HEK293 (cell line): ENCODE data around the gene CCDC187.

Source experiments
- CTCF ChIA-PET: fragments of 350-600 bp; formaldehyde crosslinking; extraction: SDS; loops from one replicate; lab custom pipeline; 2021; ENCODE audit warnings: antibody characterized with exemption; lab: Yijun Ruan, JAX
- POLR2A ChIA-PET: fragments of 300-600 bp; formaldehyde crosslinking; extraction: SDS; loops from one replicate; lab custom pipeline; 2020; ENCODE audit warnings: antibody characterized with exemption, inconsistent platforms; lab: Yijun Ruan, JAX
- H3K27ac ChIP-seq: fragments of 200-500 bp; sonication (Bioruptor generic); 2 replicates; pipeline ENCODE4 v1.5.1; 2014; ENCODE audit warnings: low read depth, low read length, control low read depth, inconsistent platforms; ENCODE audit errors: extremely low read depth
- H3K36me3 ChIP-seq, 2 experiments: fragments of 200-500 bp in 1 of 2; sonication (Bioruptor generic) in 1 of 2; 1 replicate in 1 of 2; 2 replicates in 1 of 2; pipeline ENCODE4 v1.5.1; 2014 to 2017; ENCODE audit warnings: inconsistent platforms in 2 of 2, low read length in 2 of 2; ENCODE audit not compliant: control insufficient read depth in 2 of 2, insufficient read depth in 1 of 2
- H3K4me1 ChIP-seq: fragments of 200-500 bp; sonication (Bioruptor generic); 2 replicates; pipeline ENCODE4 v1.5.1; 2014; ENCODE audit warnings: mild to moderate bottlenecking, low read length, inconsistent platforms; ENCODE audit not compliant: control insufficient read depth, insufficient read depth
- H3K4me3 ChIP-seq: 2 replicates; pipeline ENCODE4 v1.5.1; 2011; ENCODE audit warnings: low read depth, mild to moderate bottlenecking, control low read depth, low read length, moderate library complexity
- H3K9me3 ChIP-seq: fragments of 200-500 bp; sonication (Bioruptor generic); 2 replicates; pipeline ENCODE4 v1.5.1; 2014; ENCODE audit warnings: low read depth, low read length, inconsistent platforms; ENCODE audit not compliant: control insufficient read depth, insufficient read depth
- EGR2 ChIP-seq: fragments of 450-650 bp; formaldehyde crosslinking; IDR thresholded peaks from 2 replicates; pipeline ENCODE4 v1.5.1; 2016; ENCODE audit warnings: low read depth, missing biosample characterization, missing genetic modification characterization
- SCRT1 ChIP-seq: fragments of 450-650 bp; formaldehyde crosslinking; IDR thresholded peaks from 2 replicates; pipeline ENCODE4 v1.5.1; 2016; ENCODE audit warnings: missing biosample characterization, missing genetic modification characterization, borderline replicate concordance
- SCRT2 ChIP-seq: fragments of 450-650 bp; formaldehyde crosslinking; IDR thresholded peaks from 2 replicates; pipeline ENCODE4 v1.5.1; 2016; ENCODE audit warnings: missing biosample characterization, missing genetic modification characterization
- SP3 ChIP-seq: fragments of 450-650 bp; formaldehyde crosslinking; IDR thresholded peaks from 2 replicates; pipeline ENCODE4 v1.5.1; 2016; ENCODE audit warnings: missing biosample characterization, missing genetic modification characterization
- SP7 ChIP-seq: fragments of 450-650 bp; formaldehyde crosslinking; IDR thresholded peaks from 2 replicates; pipeline ENCODE4 v1.5.1; 2016; ENCODE audit warnings: missing biosample characterization, missing genetic modification characterization
- YY2 ChIP-seq: fragments of 450-650 bp; formaldehyde crosslinking; IDR thresholded peaks from 2 replicates; pipeline ENCODE4 v1.5.1; 2016; ENCODE audit warnings: missing biosample characterization, missing genetic modification characterization
- ZBTB17 ChIP-seq: fragments of 450-650 bp; formaldehyde crosslinking; IDR thresholded peaks from 2 replicates; pipeline ENCODE4 v1.5.1; 2016; ENCODE audit warnings: missing biosample characterization, missing genetic modification characterization
- ZFHX2 ChIP-seq: fragments of 450-650 bp; formaldehyde crosslinking; conservative IDR thresholded peaks from 2 replicates; pipeline ENCODE4 v1.5.1; 2016; ENCODE audit warnings: missing biosample characterization, missing genetic modification characterization
- ZFP41 ChIP-seq: fragments of 450-650 bp; formaldehyde crosslinking; IDR thresholded peaks from 2 replicates; pipeline ENCODE4 v1.5.1; 2016; ENCODE audit warnings: missing biosample characterization, missing genetic modification characterization, borderline replicate concordance
- ZIC2 ChIP-seq: fragments of 450-650 bp; formaldehyde crosslinking; IDR thresholded peaks from 2 replicates; pipeline ENCODE4 v1.5.1; 2016; ENCODE audit warnings: missing biosample characterization, missing genetic modification characterization
- ZNF114 ChIP-seq: fragments of 450-650 bp; formaldehyde crosslinking; IDR thresholded peaks from 2 replicates; pipeline ENCODE4 v1.5.0; 2017; ENCODE audit warnings: missing biosample characterization, missing genetic modification characterization
- ZNF121 ChIP-seq: fragments of 450-650 bp; formaldehyde crosslinking; IDR thresholded peaks from 2 replicates; pipeline ENCODE4 v1.5.1; 2016; ENCODE audit warnings: missing biosample characterization, missing genetic modification characterization
- ZNF16 ChIP-seq: fragments of 450-650 bp; formaldehyde crosslinking; IDR thresholded peaks from 2 replicates; pipeline ENCODE4 v1.5.1; 2016; ENCODE audit warnings: low read depth, missing biosample characterization, missing genetic modification characterization
- ZNF2 ChIP-seq: fragments of 450-650 bp; formaldehyde crosslinking; IDR thresholded peaks from 2 replicates; pipeline ENCODE4 v1.5.1; 2016; ENCODE audit warnings: missing biosample characterization, missing genetic modification characterization
- ZNF211 ChIP-seq: fragments of 450-650 bp; formaldehyde crosslinking; IDR thresholded peaks from 2 replicates; pipeline ENCODE4 v1.5.1; 2016; ENCODE audit warnings: low read depth, missing biosample characterization, missing genetic modification characterization
- ZNF214 ChIP-seq: fragments of 450-650 bp; formaldehyde crosslinking; IDR thresholded peaks from 2 replicates; pipeline ENCODE4 v1.5.1; 2017; ENCODE audit warnings: missing biosample characterization, mild to moderate bottlenecking, missing genetic modification characterization, borderline replicate concordance
- ZNF391 ChIP-seq: fragments of 450-650 bp; formaldehyde crosslinking; IDR thresholded peaks from 2 replicates; pipeline ENCODE4 v1.5.1; 2016; ENCODE audit warnings: low read depth, missing biosample characterization, missing genetic modification characterization, borderline replicate concordance
- ZNF530 ChIP-seq: fragments of 450-650 bp; formaldehyde crosslinking; IDR thresholded peaks from 2 replicates; pipeline ENCODE4 v1.5.1; 2016; ENCODE audit warnings: low read depth, missing biosample characterization, missing genetic modification characterization
- ZNF654 ChIP-seq: fragments of 450-650 bp; formaldehyde crosslinking; IDR thresholded peaks from 2 replicates; pipeline ENCODE4 v1.5.1; 2016; ENCODE audit warnings: low read depth, missing biosample characterization, missing genetic modification characterization
- ZNF660 ChIP-seq: fragments of 450-650 bp; IDR thresholded peaks from 2 replicates; pipeline ENCODE4 v1.5.1; 2018; ENCODE audit warnings: missing biosample characterization, mild to moderate bottlenecking, missing genetic modification characterization
- ZNF707 ChIP-seq: fragments of 450-650 bp; formaldehyde crosslinking; IDR thresholded peaks from 2 replicates; pipeline ENCODE4 v1.5.1; 2016; ENCODE audit warnings: missing biosample characterization, missing genetic modification characterization
- ZNF76 ChIP-seq: fragments of 450-650 bp; formaldehyde crosslinking; IDR thresholded peaks from 2 replicates; pipeline ENCODE4; 2016; ENCODE audit warnings: low read depth, missing biosample characterization, missing genetic modification characterization, borderline replicate concordance
- ZNF785 ChIP-seq: fragments of 450-650 bp; formaldehyde crosslinking; IDR thresholded peaks from 2 replicates; pipeline ENCODE4 v1.5.1; 2016; ENCODE audit warnings: missing biosample characterization, missing genetic modification characterization
- TF ChIP-seq, protein P1 (sequence below): fragments of 450-650 bp; formaldehyde crosslinking; IDR thresholded peaks from 2 replicates; pipeline ENCODE4 v1.5.1; 2017; ENCODE audit warnings: missing biosample characterization, missing genetic modification characterization
- TF ChIP-seq, protein P2 (sequence below): IDR thresholded peaks from 2 replicates; pipeline ENCODE4 v1.6.1; 2011; ENCODE audit warnings: mild to moderate bottlenecking, low read depth, low read length, borderline replicate concordance
- TF ChIP-seq, protein P3 (sequence below): fragments of 450-650 bp; formaldehyde crosslinking; IDR thresholded peaks from 2 replicates; pipeline ENCODE4 v1.5.1; 2017; ENCODE audit warnings: missing biosample characterization, missing genetic modification characterization

Gene CCDC187

DNA sequence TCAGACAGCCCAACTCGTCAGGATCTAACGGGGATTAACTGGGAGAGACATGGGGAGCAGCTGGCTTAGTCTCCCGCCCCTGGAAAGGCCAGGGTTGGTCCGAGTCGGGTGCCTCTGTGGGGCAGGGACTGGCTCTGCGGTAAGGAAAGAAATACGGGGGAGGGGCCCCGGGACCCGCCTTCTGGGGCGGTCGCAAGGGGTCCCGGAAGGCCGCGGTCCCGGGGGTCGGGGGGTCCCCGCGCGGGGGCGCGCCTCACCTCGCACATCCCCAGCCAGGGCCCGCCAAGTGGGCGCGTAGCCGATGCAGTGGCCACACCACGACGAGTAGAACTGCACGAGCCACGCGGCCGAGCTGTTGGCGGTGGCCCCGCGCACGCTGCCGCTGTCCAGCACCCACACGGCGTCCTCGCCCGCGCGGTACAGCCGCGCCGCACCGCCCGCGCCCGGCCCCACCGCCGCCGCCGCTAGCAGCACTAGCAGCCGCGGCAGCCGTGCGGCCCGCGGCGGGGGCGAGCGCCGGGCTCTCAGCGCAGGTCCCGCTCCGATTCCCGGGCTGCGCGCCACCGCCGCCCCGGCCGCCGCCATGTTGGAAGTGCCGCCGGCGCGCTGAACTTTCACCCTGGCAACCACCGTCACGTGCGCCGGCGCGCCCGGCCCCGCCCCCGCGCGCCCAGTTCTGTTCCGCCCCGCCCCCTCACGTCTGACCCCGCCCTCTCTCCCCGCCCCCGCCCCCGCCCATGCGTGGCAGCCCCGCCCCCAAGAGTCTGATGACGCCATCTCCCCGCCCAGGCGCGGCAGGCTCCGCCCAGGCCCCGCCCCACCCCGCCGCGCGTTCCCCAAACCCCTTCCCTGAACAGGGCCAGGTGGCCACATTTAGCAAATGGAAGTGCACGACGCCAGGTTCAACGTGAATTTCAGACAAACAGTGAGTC lies 58.4 kb downstream of the CCDC187 start, which contains the start of gene QSOX2 (continued):
- no peak for TF ChIP-seq ZIC2 (tag by site-specific recombination)
- TF ChIP-seq ZNF660 (tag by site-specific recombination): 0 out of 2 replicates have a peak, but pooled peaks have one; percentile 46
- TF ChIP-seq SP7 (tag by site-specific recombination): no peak
- TF ChIP-seq ZNF214: no peak
- TF ChIP-seq ZNF211: no peak
- no peak for TF ChIP-seq ZNF530 (tag by site-specific recombination)
- no peak for TF ChIP-seq ZNF121
- TF ChIP-seq ZNF391: no peak
- TF ChIP-seq, protein P1, sequence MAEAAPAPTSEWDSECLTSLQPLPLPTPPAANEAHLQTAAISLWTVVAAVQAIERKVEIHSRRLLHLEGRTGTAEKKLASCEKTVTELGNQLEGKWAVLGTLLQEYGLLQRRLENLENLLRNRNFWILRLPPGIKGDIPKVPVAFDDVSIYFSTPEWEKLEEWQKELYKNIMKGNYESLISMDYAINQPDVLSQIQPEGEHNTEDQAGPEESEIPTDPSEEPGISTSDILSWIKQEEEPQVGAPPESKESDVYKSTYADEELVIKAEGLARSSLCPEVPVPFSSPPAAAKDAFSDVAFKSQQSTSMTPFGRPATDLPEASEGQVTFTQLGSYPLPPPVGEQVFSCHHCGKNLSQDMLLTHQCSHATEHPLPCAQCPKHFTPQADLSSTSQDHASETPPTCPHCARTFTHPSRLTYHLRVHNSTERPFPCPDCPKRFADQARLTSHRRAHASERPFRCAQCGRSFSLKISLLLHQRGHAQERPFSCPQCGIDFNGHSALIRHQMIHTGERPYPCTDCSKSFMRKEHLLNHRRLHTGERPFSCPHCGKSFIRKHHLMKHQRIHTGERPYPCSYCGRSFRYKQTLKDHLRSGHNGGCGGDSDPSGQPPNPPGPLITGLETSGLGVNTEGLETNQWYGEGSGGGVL: no peak
- TF ChIP-seq ZNF654 (tag by site-specific recombination): no peak

DNA sequence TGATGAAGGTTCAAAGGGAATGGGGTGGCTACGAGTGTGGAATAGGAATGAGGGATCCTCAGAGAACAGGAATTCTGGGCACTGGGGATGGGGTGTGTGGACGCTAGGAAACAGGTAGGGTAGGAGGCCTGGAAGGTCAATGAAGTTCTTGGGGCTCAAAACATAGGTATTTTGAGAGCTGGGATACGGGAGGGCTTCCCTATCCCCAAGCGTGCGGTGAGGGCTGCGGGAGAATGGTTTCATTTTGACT lies 59.0 kb downstream of the CCDC187 start:
- ChIA-PET POLR2A (interaction anchor here (1.0 to 1.3 kb wide), 2 partner anchors 22 to 284 kb away, joined by 3 to 5 read pairs; partner anchors contain the start of gene UBAC1), CTCF (interaction anchor here (1.0 kb wide), 1 partner anchor 39 kb away, joined by 4 read pairs; no protein-coding TSS in a partner anchor)
- H3K27ac ChIP-seq: no peak overlapping the region
- H3K4me1 ChIP-seq: 0 out of 2 replicates have a peak, but pooled peaks cover 2% of the 10 kb centered on the region
- H3K4me3 ChIP-seq: peak overlapping the region; percentile 70
- TF ChIP-seq ZNF785 (tag by site-specific recombination) (no peak), SP3 (0 out of 2 replicates have a peak, but pooled peaks have one; percentile 13), ZBTB17 (tag by site-specific recombination) (peak; percentile 56), ZNF76 (tag by site-specific recombination) (0 out of 2 replicates have a peak, but pooled peaks have one; percentile 18)
- TF ChIP-seq, all 188 proteins: peak for 3
- H3K9me3 ChIP-seq: no peaks in the 10 kb centered on the region
- peaks cover 0 to 8% of the 10 kb centered on the region in 2 experiments; a peak in 1 of 3 replicates for H3K36me3 ChIP-seq

DNA sequence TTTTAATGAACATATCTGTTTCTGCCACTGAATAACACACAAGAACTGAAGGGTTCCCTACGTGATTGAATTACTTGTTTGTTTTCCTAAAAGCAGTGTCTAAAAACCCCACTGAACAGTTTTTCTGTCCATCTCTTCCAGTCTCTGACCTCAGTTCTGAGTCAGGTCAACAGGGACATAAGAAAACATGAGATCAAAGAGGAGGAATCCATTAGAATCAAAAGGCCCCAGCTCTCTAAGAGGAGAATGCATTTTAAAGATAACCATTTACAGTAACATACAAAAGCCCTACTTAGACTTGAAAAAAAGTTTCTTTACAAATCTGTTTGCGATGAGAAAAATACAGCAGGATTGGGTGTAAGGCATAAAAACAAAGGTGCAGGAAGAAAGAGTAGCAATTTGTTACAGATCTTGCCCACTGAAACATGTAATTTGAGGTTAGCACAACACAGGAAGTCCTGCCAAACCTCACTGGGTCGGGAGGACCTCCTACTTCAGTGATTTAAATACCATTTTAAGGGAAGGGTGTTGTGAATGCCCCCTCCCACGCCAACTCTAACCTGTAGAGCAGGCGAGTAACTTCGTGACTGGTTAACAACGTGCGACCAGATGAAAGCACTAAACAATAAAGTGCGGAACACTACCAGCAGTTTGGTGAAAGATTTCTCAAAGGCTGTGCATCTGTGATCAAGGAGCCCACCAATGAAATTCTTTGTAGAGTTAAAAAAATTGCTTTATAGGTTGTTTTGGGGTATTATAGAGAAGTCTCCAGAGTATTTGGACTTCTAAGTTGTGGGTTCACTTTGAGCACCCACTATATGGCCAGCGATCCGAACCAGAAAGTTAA lies 59.5 kb downstream of the CCDC187 start:
- ChIA-PET POLR2A (interaction anchor here (1.0 to 1.5 kb wide), 3 partner anchors 23 to 283 kb away, joined by 3 to 5 read pairs (median 4); partner anchors contain the start of gene UBAC1), CTCF (interaction anchor here (0.6 to 2.7 kb wide), 3 partner anchors 10 to 74 kb away, joined by 3 to 15 read pairs (median 4); no protein-coding TSS in a partner anchor)
- H3K4me3 ChIP-seq: peak overlapping the region; percentile 70
- H3K36me3 ChIP-seq: peaks cover 0 to 8% of the 10 kb centered on the region in 2 experiments; a peak in 1 of 3 replicates
- no peaks in the 10 kb centered on the region for H3K9me3 ChIP-seq
- no peak overlapping the region for H3K27ac ChIP-seq
- H3K4me1 ChIP-seq: 0 out of 2 replicates have a peak, but pooled peaks cover 2% of the 10 kb centered on the region
- TF ChIP-seq ZFHX2 (tag by site-specific recombination) (peak; percentile 69), ZNF16 (tag by site-specific recombination) (no peak), SCRT1 (tag by site-specific recombination) (peak; percentile 69; the same call in 1 of the 2 replicates), EGR2 (tag by site-specific recombination) (0 out of 2 replicates have a peak, but pooled peaks have one; percentile 38), SCRT2 (peak; percentile 81), ZNF2 (tag by site-specific recombination) (no peak), ZNF707 (tag by site-specific recombination) (no peak), ZFP41 (tag by site-specific recombination) (no peak), ZNF114 (tag by site-specific recombination) (no peak), SP7 (tag by site-specific recombination) (peak; percentile 99), YY2 (no peak)
- TF ChIP-seq, protein P2, sequence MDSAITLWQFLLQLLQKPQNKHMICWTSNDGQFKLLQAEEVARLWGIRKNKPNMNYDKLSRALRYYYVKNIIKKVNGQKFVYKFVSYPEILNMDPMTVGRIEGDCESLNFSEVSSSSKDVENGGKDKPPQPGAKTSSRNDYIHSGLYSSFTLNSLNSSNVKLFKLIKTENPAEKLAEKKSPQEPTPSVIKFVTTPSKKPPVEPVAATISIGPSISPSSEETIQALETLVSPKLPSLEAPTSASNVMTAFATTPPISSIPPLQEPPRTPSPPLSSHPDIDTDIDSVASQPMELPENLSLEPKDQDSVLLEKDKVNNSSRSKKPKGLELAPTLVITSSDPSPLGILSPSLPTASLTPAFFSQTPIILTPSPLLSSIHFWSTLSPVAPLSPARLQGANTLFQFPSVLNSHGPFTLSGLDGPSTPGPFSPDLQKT: no peak
- TF ChIP-seq, protein P3, sequence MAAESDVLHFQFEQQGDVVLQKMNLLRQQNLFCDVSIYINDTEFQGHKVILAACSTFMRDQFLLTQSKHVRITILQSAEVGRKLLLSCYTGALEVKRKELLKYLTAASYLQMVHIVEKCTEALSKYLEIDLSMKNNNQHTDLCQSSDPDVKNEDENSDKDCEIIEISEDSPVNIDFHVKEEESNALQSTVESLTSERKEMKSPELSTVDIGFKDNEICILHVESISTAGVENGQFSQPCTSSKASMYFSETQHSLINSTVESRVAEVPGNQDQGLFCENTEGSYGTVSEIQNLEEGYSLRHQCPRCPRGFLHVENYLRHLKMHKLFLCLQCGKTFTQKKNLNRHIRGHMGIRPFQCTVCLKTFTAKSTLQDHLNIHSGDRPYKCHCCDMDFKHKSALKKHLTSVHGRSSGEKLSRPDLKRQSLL (tag by site-specific recombination): no peak
